Activated CD8-positive, alpha-beta memory T cell treated with anti-CD3 and anti-CD28 coated beads, Interleukin-2, amount 50 U/mL, for 24 hours (primary cell): ENCODE results near the gene GALNT9.
"Not testable (repeated sequence)": the region's sequence is repeated elsewhere in the genome, so short reads cannot be mapped to it uniquely, and the experiment has no call there.

ENCODE experiments used
- DNase-seq: peaks from one replicate; pipeline ENCODE4 v3.0.0-alpha.2; 2020; ENCODE audit errors: extremely low read depth

GALNT9 gene

GRCh38 chr12:132236129-132236929 lies 93.1 kb downstream of the GALNT9 start:
- DNase-seq, result no peak

- DNase-seq, result no peak
Measured at GRCh38 chr12:132235116-132235820, 94.1 kb downstream of the GALNT9 start.

- DNase-seq, result no peak
Measured at GRCh38 chr12:132230381-132230780, 99.0 kb downstream of the GALNT9 start.

DNA sequence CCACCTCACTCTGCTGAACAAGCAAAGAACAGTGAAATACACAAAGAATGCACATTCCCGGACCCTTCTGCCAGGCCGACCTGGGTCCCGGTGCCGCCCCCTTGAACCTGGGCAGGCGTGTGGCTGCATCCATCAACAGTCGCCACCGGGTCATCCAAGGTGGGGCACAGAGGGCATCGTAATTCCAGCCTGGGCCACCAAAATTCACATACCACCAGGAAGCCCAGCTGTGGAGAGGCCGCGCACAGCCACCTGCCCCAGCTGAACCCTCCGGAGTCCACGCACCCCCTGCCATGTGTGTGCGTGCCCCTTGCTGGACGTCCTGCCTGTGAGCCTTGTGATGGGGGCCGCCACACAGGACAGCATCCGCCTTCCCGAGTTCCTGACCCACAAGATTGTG lies 99.5 kb downstream of the GALNT9 start:
- no peak for DNase-seq

GRCh38 chr12:132229193-132229760 lies 100.1 kb downstream of the GALNT9 start:
- DNase-seq, result no peak

- DNase-seq, result no peak
Measured at GRCh38 chr12:132228476-132229192, 100.8 kb downstream of the GALNT9 start.

- no peak for DNase-seq
Measured at GRCh38 chr12:132227782-132228475, 101.5 kb downstream of the GALNT9 start.

- no peak for DNase-seq
Measured at GRCh38 chr12:132227118-132227517, 102.3 kb downstream of the GALNT9 start.

DNA sequence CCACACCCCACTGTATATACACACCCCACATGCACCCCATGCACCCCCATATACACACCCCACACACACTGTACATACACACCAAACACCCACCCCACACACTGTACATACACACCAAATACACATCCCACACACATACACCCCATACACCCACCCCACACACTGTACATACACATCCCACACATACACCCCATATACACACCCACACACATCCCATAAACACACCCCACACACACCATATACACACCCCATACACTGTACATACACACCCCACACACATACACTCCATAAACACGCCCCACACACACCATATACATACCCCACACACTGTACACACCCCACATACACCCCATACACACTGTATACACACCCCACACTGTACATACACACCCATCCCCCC lies 102.8 kb downstream of the GALNT9 start:
- no peak for DNase-seq

GRCh38 chr12:132225214-132225613 lies 104.2 kb downstream of the GALNT9 start:
- DNase-seq, result no peak

DNA sequence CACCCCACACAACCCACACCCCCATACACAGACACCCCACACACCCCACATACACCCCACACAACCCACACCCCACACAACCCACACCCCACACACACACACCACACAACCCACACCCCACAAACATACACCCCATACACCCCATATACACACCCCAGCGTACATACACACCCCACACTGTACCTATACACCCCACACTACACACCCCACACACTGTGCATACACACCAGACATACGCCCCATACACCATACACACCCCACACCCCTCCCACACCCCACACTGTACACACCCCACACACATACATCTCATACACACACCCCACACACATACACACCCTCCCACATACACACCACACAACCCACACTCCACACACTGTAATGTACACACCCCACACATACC lies 104.9 kb downstream of the GALNT9 start:
- no peak for DNase-seq

- no peak for DNase-seq
Measured at GRCh38 chr12:132222808-132223173, 106.6 kb downstream of the GALNT9 start.

DNA sequence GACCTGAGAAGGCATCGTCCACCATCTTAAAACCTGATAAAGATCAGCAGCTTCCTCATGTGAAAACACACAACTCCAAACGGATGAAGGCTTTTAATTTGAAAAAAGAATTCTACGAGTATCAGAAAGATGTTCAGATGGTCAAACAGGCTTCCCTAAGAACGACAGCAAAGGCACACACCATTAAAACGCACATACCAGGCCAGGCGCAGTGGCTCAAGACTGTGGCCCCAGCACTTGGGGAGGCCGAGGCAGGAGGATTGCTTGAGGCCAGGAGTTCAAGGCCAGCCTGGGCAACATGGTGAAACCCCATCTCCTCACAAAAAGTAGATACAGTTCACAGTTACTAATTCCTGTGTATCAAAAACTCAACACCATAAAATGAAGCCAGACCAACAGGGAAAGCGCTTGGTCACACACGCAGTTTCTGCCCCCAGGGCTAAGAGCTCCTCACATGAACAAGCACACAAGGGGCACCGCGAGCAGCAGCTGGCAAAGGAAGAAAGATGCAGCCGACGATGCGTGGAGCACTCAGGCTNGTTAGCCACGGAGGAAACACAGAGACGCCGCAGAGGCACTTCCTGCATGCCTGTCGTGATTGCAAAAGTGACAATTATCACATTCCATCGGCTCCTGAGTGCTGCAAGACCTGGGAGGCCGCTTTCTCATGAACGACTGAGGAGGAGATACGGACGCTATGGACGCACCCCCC lies 107.1 kb downstream of the GALNT9 start:
- DNase-seq, result no peak

- DNase-seq, result not testable (repeated sequence)
Measured at GRCh38 chr12:132219761-132220160, 109.6 kb downstream of the GALNT9 start.

- no peak for DNase-seq
Measured at GRCh38 chr12:132219323-132219722, 110.1 kb downstream of the GALNT9 start.

DNA sequence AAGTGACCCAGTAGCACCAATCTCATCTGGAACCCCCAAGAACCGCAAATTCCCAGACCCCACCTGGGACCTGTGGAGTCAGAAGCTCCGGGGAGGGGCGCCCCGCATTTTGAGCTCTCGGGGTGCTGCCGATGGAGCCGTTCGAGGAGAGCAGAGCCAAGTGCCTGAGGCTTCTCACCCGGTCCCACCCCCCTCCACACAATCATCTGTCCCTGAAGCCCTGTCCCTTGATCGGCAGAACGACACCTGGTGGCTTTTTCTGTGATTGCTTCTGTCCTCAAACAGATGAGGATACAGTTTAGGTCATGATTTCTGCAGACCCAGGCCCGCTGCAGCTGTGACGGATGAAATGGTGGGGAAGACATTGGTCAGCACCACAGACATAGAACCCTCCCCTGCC lies 110.5 kb downstream of the GALNT9 start:
- DNase-seq, result no peak

GRCh38 chr12:132218527-132218875 lies 110.9 kb downstream of the GALNT9 start:
- DNase-seq, result no peak

- DNase-seq, result no peak
Measured at GRCh38 chr12:132217800-132218526, 111.4 kb downstream of the GALNT9 start.

- DNase-seq, result no peak
Measured at GRCh38 chr12:132217371-132217770, 112.0 kb downstream of the GALNT9 start.

- no peak for DNase-seq
Measured at GRCh38 chr12:132216354-132216987, 112.9 kb downstream of the GALNT9 start.
